Activated CD4-positive, alpha-beta T cell treated with anti-CD3 and anti-CD28 coated beads for 4 hours (primary cell): ENCODE measurements around the gene RIN2.

Experiments
- DNase-seq, 2 donors: peaks; one replicate each; pipeline ENCODE4 v3.0.0-alpha.2; 2020

Gene RIN2, protein sequence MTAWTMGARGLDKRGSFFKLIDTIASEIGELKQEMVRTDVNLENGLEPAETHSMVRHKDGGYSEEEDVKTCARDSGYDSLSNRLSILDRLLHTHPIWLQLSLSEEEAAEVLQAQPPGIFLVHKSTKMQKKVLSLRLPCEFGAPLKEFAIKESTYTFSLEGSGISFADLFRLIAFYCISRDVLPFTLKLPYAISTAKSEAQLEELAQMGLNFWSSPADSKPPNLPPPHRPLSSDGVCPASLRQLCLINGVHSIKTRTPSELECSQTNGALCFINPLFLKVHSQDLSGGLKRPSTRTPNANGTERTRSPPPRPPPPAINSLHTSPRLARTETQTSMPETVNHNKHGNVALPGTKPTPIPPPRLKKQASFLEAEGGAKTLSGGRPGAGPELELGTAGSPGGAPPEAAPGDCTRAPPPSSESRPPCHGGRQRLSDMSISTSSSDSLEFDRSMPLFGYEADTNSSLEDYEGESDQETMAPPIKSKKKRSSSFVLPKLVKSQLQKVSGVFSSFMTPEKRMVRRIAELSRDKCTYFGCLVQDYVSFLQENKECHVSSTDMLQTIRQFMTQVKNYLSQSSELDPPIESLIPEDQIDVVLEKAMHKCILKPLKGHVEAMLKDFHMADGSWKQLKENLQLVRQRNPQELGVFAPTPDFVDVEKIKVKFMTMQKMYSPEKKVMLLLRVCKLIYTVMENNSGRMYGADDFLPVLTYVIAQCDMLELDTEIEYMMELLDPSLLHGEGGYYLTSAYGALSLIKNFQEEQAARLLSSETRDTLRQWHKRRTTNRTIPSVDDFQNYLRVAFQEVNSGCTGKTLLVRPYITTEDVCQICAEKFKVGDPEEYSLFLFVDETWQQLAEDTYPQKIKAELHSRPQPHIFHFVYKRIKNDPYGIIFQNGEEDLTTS

DNA sequence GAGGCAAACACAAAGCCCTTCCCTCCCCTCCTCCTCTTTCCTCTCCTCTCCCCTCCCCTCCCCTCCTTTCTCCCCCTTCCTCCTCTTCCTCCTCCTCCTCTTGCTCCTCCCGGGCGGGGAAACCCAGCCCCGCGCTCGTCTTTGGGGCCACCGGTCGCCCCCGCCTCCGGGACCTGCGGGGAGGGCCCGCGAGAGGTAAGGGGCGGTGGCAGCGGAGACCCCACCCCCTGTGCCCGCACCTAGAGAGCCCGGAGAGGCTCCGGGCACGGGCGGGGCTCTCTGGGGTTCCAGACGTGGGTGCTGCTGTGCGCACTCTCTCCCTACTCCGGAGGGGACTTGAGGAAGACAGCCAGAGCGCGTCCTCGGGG lies at the start of gene RIN2:
TSS of gene RIN2 (plus strand) at position 126 of the 368 bp plus-strand sequence. CDS start 131,344 bp downstream, outside the sequence.
- DNase-seq = no peak

DNA sequence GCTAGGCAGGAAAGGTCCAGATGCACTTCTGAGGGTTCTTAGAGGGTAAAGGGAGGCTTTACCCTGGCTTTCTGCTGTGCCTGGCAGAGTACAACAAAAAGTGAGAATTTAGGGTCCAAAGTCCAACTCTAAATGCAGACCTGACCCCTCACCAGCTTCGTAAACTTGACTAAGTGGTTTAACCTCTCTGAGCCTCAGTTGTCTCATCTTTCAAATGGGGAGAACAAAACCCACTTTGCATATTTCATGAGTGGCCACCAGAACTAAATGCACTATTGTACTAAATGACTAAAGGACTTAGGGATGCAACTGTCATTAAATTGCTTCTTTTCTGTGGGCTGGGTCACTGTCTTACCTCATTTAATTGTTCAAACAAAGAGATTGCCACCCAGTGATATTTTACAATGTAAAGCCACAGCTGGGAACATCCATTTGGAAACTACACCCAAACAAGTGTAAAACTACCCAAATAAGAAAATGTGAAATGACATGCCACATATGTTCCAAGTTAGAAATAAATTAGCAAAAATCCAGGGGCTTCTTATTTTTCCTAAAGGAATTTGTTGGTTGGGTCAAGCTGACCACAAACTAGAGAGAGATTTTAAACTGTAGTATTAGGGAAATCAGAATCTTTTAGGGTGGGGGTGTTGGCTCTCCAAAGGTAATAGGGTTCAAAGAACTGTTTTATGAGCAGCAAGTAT lies 48.3 kb upstream of the RIN2 start:
- no peak for DNase-seq

DNA sequence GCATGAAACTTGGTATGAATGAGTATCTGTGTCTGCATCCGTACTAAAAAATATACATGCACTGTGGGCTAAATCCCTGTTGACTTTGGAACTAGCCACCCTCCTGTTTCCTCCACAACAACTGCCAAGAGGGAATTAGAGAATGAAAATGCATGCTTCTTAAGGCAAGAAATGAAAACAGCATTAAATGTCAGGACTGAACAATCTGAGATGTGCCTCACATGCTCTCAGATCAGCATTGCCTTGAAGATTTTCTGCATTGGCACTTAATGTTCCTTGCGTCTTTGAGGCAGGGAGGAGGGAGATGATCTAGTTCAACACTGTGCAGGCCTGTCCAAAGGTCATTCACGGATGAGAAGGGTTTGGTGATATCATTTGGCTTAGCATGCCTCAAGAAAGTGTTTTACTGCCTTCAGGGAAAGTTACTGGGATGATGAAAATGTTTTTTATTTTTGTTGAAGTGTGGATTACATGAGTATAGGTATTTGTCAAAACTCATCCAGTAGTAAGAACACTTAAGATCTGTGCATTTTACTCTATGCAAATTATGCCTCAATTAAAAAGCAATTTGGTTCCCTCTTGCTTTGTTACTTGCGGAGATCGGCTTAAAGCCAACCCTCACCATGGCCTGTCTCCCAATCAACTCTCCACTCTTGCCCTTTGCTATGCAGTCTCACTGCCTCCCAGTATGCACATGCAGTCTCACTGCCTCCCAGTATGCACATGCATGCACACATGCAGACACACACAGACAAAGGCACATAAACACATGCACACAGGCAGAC lies 47.5 kb upstream of the RIN2 start:
- no peak for DNase-seq

DNA sequence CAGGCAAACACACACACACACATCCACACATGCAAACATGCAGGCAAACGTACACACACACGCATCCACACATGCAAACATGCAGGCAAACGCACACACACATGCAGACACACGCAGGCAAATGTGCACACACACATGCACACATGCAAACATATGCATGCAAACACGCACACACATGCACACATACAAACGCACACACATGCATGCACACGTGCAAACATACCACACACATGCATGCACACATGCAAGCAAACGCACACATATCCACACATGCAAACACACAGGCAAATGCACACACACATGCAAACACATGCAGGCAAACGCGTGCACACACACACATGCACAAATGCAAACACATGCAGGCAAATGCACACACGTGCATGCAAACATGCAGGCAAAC lies 46.9 kb upstream of the RIN2 start:
- DNase-seq = no peak

DNA sequence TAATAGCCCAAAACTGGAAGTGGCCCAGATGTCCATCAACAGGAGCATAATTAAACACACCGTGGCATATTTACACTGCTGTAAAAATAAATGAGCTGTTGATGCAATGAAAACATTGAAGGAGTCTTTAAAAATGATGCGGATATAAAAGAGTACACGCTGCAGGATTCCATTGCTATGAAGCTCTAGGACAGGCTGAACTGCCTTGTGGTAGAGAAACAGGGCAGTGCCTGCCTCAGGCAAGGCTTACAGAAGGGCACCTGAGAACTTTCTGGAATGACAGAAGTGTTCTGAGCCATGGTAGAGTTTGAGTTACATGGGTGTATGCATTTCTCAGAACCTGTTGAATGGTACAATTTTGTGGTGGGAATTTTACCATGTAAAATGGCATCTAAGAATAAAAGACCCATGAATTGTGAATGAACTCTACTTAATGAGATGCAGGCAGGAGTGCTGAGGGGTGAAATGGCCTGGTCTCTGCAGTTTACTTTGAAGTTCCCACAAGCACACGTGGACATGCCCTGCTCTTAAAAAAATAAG lies 45.3 kb upstream of the RIN2 start:
- DNase-seq = no peak

DNA sequence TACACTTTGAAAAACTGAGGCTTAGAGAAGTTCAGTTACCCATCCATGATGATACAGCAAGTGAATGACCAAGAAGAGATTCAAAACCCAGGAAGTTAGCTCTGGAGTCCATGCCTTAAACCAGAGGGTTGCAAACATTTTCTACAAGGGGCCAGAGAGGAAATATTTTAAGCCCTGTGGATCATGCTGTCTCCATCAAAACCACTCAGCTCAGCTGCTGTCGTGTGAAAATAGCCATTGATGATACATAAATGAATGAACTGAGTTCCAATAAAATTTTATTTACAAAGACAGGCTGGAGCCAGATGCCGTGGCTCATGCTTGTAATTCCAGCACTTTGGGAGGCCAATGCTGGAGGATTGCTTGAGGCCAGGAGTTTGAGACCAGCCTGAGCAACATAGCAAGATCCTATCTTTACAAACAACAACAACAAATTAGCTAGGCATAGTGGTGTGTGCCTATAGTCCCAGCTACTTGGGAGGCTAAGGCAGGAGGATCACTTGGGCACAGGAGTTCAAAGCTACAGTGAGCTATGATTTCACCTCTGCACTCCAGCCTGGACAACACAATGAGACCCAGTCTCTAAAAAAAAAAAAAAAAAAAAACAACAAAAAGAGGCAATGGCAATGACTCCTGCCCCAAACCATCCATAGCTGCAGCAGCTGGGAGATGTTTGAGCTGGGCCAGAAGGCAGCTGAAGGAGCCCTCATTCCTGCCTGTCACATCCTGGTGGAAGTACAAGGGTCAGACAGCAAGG lies 44.1 kb upstream of the RIN2 start:
- no peak for DNase-seq

DNA sequence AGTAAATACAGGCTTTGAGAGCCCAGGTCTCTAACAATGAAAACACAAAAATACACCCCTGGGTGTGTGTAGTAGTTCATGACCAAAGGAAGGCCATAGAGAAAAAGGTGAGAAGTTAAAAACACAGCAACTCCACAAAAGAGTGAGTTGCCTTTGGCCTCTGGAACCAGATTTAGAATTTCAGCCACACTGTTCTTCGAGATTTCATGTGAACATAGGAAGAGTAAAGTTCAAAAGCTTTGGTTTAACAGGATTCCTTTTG lies 43.5 kb upstream of the RIN2 start:
- no peak for DNase-seq

DNA sequence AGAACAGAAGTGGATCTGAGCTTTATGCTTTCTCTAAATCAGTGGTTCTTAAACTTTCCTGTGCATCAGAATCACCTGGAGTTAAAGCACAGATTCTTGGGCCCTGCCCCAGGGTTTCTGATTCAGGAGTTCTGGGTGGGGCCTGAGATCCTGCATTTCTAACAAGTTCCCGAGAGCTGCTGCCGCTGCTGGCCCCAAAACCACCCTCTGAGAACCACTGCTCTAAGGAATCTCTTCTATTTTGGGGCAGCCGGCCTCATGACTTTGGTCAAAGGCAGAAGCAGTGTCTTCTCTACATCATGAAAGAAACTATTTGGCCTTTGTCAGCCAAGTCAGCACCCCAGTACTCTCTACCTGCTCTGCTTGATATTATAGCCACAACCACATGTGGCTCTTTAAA lies 42.1 kb upstream of the RIN2 start:
- no peak for DNase-seq

DNA sequence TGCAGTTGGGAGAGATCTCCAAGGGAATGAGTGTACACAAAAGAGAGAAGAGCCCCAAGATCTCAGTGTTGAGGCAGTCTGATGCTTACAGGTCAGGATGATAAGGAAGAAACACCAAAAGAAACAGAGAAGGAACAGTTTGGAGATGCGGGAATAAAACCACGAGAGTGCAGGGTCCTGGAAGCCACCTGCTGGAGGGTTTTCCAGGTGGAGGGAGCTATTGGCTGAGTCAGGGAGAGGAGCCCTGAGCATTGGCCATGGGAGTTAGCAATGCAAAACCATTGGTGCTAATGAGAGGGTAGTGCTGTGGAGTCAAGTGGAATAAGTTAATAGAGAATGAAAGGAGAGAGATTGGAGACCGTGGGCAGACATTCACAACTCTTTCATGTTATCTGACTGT lies 39.2 kb upstream of the RIN2 start:
- no peak for DNase-seq

DNA sequence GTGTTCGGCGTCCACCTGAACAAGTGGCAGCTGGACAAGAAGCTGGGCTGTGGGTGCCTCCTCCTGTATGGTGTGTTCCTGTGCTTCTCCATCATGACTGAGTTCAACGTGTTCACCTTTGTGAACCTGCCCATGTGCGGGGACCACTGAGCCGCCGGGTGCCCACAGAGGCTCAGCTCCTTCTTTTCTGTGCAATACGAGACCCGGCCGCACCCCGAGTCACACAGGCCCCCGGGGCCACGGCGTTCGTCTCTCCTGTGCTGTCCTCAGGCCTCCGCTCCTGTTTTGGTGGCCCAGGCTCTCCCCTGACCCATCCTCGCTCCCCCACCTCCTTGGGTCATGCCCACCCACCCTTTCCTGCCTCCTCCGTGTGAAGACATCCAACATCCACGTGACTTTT lies 37.1 kb upstream of the RIN2 start:
- DNase-seq = no peak

DNA sequence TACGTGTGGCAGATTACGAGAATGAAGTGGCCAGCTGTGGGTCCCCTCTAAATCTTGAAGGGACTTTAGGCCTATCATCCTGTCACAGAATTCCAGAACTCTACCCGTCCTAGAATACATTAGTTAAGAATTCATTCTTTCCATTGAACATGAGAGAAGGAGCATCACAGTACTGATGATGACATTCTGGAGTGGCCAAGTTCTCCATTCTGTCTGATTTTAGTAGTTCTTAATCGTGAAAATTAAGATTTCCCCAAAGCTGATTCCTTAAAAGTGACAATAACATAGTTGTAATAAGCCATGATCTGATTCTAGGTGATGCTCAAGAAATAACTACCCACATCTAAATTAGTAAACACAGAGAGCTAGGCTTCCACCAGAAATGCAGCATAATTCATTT lies 35.0 kb upstream of the RIN2 start:
- no peak for DNase-seq

DNA sequence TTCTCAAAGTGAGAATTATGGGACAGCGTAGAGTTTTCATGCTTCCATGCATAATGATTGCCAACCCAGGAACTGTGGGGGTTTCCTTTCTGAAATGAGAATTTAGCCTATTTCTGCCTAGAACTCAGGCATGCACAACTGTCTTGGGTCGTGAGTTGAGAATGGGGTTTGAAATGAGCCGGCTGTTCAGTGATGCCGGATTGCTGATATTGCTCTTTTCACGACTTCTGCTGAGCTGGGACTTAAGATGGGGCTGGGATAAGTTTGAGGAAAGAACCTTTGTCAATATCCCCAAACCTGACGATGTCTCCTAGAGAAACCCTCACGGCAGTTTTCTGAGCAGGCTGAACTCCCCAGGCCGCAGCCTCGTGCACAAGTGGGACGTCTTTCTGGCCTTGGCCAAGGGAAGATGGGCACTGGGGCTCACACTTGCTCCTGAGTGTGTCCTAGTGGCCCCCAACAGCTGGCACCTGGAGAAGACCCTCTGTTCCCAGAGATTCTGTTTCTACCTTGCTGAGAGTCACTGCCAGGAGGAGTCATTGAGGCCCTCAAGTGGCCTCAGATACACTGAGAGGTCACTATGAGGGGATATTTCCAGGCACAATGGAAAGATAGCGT lies 34.1 kb upstream of the RIN2 start:
- no peak for DNase-seq

DNA sequence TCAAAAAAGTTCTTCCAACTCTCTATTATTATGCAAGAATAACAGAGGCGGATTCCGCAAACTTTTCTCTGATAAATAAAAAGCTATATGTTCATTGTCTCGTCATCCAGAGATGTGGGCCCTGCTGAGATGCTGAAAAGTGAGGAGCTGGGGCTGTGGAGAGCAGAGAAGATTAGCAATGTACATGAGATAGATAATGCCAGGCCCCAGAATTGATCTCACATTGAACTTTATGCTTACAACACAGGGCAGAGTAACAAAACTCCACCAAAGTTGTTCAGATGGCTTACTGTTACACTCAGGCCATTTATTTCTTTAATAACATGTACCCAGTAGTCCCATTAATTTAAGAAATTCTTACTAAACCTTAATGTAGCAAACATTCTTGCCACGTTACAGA lies 32.7 kb upstream of the RIN2 start:
- no peak for DNase-seq

DNA sequence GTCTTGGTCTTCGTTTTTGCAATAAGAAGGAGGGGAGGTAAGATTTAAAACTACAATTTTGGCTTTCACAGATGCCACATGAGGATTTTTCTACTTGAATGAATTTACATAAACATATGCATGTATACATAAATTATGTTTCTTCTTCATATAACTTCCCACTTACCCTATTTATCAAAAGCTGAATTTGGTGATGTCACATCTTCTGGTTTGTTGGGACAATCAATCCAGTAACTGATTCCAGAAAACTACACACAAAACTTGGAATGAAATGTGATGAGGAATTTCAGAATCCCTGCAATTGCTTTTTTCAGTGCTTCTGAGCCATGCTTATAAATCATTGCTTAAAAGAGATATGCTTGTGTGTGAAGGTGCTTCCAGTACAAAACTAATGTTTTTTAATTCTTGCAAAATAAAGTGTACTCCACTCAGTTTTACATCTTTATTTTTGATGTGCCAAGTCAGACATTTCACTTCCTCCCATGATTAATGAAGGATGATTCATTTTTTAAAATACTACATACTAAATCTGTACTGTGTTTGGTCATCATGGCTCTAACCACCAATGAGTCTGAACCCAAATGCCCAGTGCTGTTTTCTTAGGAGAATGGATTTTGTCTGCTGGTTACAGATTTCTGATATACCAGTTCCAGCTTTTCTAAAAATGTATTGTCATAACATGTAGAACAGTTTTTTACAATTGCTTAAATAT lies 32.1 kb upstream of the RIN2 start:
- no peak for DNase-seq

DNA sequence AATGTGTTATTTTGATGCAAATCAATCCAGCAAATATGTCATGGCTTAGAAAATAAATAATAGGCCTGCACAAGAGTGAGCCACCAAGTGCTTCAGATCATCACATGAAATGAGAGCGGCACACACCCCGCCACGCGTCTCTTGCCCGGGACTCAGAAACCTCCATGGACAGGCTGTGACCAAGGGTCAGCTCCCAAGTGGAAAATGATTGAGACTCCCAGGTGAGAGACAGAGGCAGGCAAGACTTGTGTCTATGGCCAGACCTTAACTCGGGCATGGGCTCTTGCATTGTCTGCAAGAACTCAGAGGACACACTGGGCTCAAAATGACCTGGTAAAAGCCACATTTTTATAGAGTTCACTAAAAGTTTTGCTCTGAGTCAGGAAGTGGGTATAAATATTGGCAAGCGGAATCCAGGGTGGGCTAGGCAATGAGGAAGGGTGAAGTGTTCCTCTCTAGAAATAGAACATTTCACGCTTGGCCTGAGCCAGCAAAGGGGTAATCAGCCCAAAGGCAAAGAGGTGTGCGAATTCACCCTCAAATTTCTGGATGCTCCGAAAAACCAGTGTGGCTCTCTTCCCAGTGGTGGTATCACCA lies 30.7 kb upstream of the RIN2 start:
- no peak for DNase-seq

DNA sequence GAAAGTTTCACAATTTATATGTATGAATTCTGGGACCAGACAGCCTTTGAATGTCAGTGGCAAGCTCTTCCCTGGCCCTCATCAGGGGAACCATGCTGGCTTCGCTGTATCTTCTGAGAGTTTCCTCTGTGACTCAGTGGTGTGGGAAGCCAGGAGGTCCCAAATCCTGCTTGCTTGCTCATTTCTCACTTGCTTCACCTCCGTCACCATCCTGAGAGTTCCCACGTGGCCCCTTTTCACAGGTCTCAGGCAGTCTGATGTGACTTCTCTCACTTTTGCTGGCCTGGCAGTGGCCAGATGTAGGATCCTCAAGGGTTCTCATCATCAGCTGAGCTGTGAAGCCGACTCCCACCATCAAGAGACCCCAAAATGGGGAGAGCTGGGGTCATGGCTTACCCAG lies 28.4 kb upstream of the RIN2 start:
- DNase-seq = no peak

DNA sequence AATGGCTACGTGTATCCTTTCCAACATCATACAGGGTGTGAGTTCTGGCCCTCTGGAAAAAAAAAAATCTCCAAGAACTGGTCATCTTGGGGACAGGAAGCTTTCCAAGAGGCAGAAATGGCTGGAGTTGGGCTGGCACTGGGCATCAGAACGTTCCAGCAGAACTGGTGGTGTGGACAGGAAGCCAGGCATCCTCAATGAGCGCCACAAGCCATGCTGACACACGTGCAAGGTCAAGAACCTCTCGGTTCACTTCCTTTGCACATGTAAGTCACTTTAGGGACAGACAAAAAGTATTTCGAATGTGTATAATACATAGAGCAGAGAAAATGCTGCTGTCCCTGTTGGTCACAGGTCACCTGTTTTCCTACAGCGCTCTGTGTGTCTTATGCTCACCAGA lies 27.4 kb upstream of the RIN2 start:
- DNase-seq = no peak

DNA sequence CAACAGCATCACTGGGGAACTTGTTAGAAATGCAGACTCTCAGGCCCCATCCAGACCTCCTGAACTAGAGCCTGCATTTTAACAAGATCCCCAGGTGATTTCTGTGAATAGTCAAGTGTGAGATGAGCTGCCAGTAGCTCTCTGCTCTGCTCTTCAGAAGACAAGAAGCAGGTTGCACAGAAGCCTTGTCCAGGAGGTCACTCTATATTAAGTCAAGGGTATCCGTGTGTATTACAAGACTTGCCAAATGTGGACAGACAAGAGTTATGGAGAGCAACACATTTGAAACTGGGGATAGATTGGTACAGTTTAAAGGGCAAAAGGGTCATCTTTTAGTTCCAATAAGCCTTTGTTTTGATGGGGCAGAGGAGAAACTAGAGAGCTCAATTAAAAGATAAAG lies 23.2 kb upstream of the RIN2 start:
- DNase-seq = no peak

DNA sequence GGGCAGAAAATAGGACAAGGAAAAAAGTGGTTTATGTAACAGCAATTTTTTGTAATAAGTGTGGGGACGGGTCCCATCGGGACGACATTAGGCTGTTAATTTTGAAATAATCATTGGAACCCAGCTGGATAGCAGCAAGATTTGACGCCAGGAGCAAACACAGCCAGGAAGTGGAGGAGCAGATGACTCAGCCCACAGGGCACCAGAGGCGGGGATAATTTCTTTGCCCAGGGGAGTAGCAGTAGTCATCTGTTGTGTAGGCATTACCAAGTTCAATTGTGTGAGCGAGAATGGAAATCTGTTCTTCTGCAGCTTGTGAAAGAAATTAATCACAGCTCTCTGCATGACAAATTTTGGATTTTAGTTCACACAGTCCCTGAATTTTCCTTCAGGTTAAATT lies 22.6 kb upstream of the RIN2 start:
- no peak for DNase-seq

DNA sequence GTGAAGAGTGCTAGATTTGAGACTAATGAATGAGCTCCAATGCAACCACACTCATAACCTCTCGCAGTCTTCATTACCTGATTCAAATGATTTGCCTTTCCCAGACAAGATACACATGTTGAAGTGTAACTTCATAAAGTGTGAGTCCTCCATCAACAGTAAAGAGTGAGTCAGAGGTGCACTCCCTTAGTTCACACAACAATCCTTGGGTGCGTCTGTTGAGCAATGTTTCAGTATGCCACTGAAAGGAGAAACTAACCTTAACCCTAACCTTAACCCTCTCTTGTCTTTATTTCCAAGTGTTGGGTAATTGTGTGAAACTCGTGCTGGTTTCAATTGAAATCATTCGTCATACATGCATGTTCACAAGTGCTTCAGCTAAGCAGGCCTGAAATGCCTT lies 21.0 kb upstream of the RIN2 start:
- no peak for DNase-seq

DNA sequence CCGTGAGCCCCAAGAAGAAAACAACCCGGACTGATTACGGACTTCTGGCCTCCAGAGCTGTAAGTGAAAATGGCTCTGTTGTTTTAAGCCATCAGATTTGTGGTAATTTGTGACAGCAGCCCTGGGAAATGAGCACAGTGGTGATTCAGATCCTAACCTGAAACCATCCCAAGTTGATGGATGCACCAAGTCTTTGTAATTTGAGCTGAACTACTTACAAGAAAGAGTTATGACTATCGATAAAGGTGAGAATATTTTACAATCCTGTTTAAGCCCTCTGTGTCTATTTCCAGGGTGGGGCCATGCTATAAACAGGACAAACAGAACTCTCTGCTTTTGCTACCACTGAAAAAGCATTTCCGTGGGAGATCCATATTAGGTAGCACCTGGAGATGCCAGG lies 19.1 kb upstream of the RIN2 start:
- DNase-seq = no peak
